ENCODE results near the gene ARSK. TPM values are rescaled to one million over a fixed set of nuclear protein-coding genes. Genes with fewer than 3 reads are reported as not detected.

ARSK gene
- total RNA-seq, 1 experiment from 2014 or later = 8.5 TPM

DNA sequence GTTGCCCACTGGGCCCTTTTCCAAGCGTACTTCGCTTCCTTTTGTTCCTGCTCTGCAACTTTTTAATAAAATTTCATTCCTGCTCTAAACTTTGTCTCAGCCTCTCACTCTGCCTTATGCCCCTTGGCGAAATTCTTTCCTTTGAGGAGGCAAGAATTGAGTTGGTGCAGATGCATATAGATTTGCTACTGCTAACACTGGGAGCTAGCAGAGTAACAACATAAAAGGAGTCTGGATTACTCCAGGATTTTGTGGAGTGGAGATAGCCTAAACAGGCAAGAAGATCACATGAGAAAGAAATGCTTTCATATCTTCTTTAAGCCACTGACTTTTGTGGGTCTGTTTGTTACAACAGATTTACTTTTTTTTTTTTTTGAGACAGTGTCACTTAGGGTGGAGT is 78.8 kb downstream of the ARSK start:
- no peaks in the 10 kb centered on the region for H4K20me1 ChIP-seq (ENCODE audit: control insufficient read depth, insufficient read depth, insufficient read length)
- no peak overlapping the region for H3K27ac Mint-ChIP-seq
- DNase-seq = no peak
- H2AK5ac ChIP-seq (ENCODE audit: insufficient read length, low read length) = no peak overlapping the region
- no peak overlapping the region for H3K27ac ChIP-seq (ENCODE audit: insufficient read length, low read depth, low read length)
- H3K4me1 Mint-ChIP-seq = peaks cover 0 to 6% of the 10 kb centered on the region in 2 experiments; a peak in 1 of 4 replicates
- no peak overlapping the region for H3K4ac ChIP-seq (ENCODE audit: low read depth, low read length)
- no peak overlapping the region for H3K56ac ChIP-seq (ENCODE audit: insufficient read length, low read depth, low read length)
- no peak overlapping the region for H3K18ac ChIP-seq (ENCODE audit: insufficient read length, low read depth, low read length)
- H2BK20ac ChIP-seq (ENCODE audit: low read depth, low read length, poor library complexity, severe bottlenecking) = no peak overlapping the region
- no peak overlapping the region for H2BK15ac ChIP-seq (ENCODE audit: low read depth, low read length)
- H3K4me2 ChIP-seq (ENCODE audit: insufficient read depth, insufficient read length, low read length) = no peak overlapping the region
- no peaks in the 10 kb centered on the region for H3K79me2 ChIP-seq (ENCODE audit: insufficient read depth, low read length)
- H3K4me3 Mint-ChIP-seq = no peak overlapping the region
- H4K5ac ChIP-seq (ENCODE audit: insufficient read length, low read depth, low read length) = no peak overlapping the region
- H3K27me3 Mint-ChIP-seq (ENCODE audit: low read depth) = peaks cover 3% of the 10 kb centered on the region; the same call in 1 of the 2 replicates
- H3K14ac ChIP-seq (ENCODE audit: insufficient read depth, low read length) = no peak overlapping the region
- TF ChIP-seq, protein P1, sequence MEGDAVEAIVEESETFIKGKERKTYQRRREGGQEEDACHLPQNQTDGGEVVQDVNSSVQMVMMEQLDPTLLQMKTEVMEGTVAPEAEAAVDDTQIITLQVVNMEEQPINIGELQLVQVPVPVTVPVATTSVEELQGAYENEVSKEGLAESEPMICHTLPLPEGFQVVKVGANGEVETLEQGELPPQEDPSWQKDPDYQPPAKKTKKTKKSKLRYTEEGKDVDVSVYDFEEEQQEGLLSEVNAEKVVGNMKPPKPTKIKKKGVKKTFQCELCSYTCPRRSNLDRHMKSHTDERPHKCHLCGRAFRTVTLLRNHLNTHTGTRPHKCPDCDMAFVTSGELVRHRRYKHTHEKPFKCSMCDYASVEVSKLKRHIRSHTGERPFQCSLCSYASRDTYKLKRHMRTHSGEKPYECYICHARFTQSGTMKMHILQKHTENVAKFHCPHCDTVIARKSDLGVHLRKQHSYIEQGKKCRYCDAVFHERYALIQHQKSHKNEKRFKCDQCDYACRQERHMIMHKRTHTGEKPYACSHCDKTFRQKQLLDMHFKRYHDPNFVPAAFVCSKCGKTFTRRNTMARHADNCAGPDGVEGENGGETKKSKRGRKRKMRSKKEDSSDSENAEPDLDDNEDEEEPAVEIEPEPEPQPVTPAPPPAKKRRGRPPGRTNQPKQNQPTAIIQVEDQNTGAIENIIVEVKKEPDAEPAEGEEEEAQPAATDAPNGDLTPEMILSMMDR (conservative IDR thresholded peaks at IDR 0.05) = no peak
- peaks cover 9% of the 10 kb centered on the region for H3K9me3 ChIP-seq (ENCODE audit: control insufficient read depth, low read depth, low read length)
- no peak overlapping the region for H2BK120ac ChIP-seq (ENCODE audit: low read depth, low read length, poor library complexity, severe bottlenecking)
- no CpG with 5 or more reads among the region's 3 CpGs for WGBS (ENCODE audit: extremely low coverage, insufficient read length, low lambda C conversion rate)
- no peaks in the 10 kb centered on the region for H3K79me1 ChIP-seq (ENCODE audit: insufficient read depth, low read depth, low read length, poor library complexity, severe bottlenecking)
- no peak overlapping the region for H4K91ac ChIP-seq (ENCODE audit: insufficient read length, low read depth, low read length)
- H3K23me2 ChIP-seq (ENCODE audit: insufficient read length, low read depth, low read length, poor library complexity, severe bottlenecking) = no peaks in the 10 kb centered on the region
- H3K4me1 ChIP-seq (ENCODE audit: insufficient read depth, low read length) = no peaks in the 10 kb centered on the region
- peaks cover 13 to 15% of the 10 kb centered on the region in 2 experiments; a peak in 4 of 5 replicates for H3K9me3 Mint-ChIP-seq
- H3T11ph ChIP-seq (ENCODE audit: low read length) = no peak overlapping the region
- H4K8ac ChIP-seq (replicated peaks; ENCODE audit: insufficient read length, low read depth, low read length) = no peak overlapping the region
- no peak overlapping the region for H2BK5ac ChIP-seq (ENCODE audit: insufficient read length, low read length)
- no peak overlapping the region for H3K23ac ChIP-seq (ENCODE audit: insufficient read length, low read depth, low read length)
- H3K27me3 ChIP-seq (ENCODE audit: insufficient read depth, low read length) = no peaks in the 10 kb centered on the region
- no peak overlapping the region for H2AFZ ChIP-seq (ENCODE audit: low read length)
- H3K36me3 Mint-ChIP-seq (ENCODE audit: insufficient read depth in 1 of 3, low read depth in 3 of 3) = peaks cover 8 to 18% (median 11%) of the 10 kb centered on the region in 3 experiments
- H2BK12ac ChIP-seq (ENCODE audit: insufficient read length, low read depth, low read length) = no peak overlapping the region
- H3K9ac ChIP-seq (ENCODE audit: extremely low read depth, insufficient read length, low read length) = no peak overlapping the region

Data from H9 (cell line).